ENCODE measurements around the gene GNAQ. TPM values are rescaled to one million over a fixed set of nuclear protein-coding genes. Genes with fewer than 3 reads are reported as not detected.

GNAQ gene
- polyA plus RNA-seq, 3 donors, result 8.3 to 51.0 (median 9.6) TPM

- Mint-ChIP-seq H3K27me3 (ENCODE audit: low read depth in 3 of 3) (no peaks in the 10 kb centered on the region), H3K27ac (peak overlapping the region in 1 of 7 donors; percentile 23), H3K36me3 (peaks cover 35 to 47% of the 10 kb centered on the region in 2 donors), H3K4me3 (no peak overlapping the region), H3K9me3 (no peaks in the 10 kb centered on the region), H3K4me1 (peaks cover 35% of the 10 kb centered on the region)
- Histone ChIP-seq H3K79me2 (ENCODE audit: insufficient read depth, low read length) (peaks cover 68% of the 10 kb centered on the region), H3K4me2 (replicated peaks; ENCODE audit: extremely low read depth, low read length, poor library complexity, severe bottlenecking) (no peak overlapping the region), H4K20me1 (ENCODE audit: insufficient read depth, low read length) (peaks cover 88% of the 10 kb centered on the region), H3K4me3 (replicated peaks in 1 of 3; ENCODE audit: low read depth in 2 of 3, low read length in 3 of 3) (no peak overlapping the region), H3K4me1 (ENCODE audit: control insufficient read depth in 1 of 2, insufficient read depth in 2 of 2, low read length in 2 of 2) (peaks cover 13 to 23% of the 10 kb centered on the region in 2 donors), H3K9me3 (replicated peaks in 1 of 2; ENCODE audit: control insufficient read depth in 1 of 2, insufficient read depth in 1 of 2, low read length in 2 of 2) (no peaks in the 10 kb centered on the region), H3K36me3 (replicated peaks in 1 of 2; ENCODE audit: control insufficient read depth in 1 of 2, insufficient read depth in 2 of 2, low read length in 2 of 2) (peaks cover 12 to 50% of the 10 kb centered on the region in 2 donors), H2AFZ (ENCODE audit: insufficient read depth, low read depth, low read length, poor library complexity, severe bottlenecking) (no peak overlapping the region), H3K9ac (ENCODE audit: insufficient read depth, low read length, poor library complexity, severe bottlenecking) (no peak overlapping the region), H3K27ac (ENCODE audit: low read depth in 1 of 2, low read length in 2 of 2) (no peak overlapping the region), H3K27me3 (ENCODE audit: control insufficient read depth in 2 of 2, insufficient read depth in 2 of 2, low read length in 2 of 2) (no peaks in the 10 kb centered on the region)
- intact Hi-C loops (cut with micrococcal nuclease), result no loop called here
- 90% methylated on average over 2 of the region's 3 CpGs for WGBS (ENCODE audit: insufficient coverage)
- DNase-seq, result no peak
- TF ChIP-seq, protein P1, sequence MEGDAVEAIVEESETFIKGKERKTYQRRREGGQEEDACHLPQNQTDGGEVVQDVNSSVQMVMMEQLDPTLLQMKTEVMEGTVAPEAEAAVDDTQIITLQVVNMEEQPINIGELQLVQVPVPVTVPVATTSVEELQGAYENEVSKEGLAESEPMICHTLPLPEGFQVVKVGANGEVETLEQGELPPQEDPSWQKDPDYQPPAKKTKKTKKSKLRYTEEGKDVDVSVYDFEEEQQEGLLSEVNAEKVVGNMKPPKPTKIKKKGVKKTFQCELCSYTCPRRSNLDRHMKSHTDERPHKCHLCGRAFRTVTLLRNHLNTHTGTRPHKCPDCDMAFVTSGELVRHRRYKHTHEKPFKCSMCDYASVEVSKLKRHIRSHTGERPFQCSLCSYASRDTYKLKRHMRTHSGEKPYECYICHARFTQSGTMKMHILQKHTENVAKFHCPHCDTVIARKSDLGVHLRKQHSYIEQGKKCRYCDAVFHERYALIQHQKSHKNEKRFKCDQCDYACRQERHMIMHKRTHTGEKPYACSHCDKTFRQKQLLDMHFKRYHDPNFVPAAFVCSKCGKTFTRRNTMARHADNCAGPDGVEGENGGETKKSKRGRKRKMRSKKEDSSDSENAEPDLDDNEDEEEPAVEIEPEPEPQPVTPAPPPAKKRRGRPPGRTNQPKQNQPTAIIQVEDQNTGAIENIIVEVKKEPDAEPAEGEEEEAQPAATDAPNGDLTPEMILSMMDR (IDR thresholded peaks at IDR 0.05), result no peak
These were observed 229.5 kb downstream of the GNAQ start for GRCh38 chr9:77802064-77802463.

DNA sequence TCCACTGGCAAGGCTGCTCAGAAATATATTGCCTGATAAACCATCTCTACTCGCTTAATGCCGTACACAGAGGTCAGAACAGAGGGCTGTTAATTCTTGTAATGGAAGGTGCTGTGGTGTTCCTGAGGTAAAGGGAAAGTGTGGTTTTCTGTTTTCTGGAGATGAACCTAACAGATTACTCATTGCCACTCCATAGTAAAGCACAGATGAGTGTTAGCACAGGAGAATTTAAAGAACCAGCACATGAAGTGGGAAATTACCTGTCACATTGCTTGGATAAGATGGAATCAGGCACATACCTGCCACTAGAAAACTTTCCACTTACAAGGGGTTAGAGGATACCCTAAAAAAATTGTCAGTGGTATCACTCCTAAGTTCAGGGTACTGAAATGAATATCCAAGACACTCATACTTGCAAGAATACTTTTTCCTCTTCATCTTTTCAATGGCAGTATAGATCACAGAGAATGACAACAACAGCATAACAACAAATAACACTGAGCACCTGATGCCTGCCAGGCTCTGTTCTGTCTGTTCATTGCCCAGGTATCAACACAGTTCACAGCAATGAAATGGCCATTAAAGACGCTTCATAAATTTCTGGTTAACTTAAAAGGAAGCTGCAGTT is 230.6 kb downstream of the GNAQ start:
- Mint-ChIP-seq H3K9me3 (no peaks in the 10 kb centered on the region), H3K27ac (peak overlapping the region in 2 of 7 donors; percentile 10 to 31), H3K27me3 (ENCODE audit: low read depth in 3 of 3) (no peaks in the 10 kb centered on the region), H3K36me3 (peaks cover 33 to 48% of the 10 kb centered on the region in 2 donors), H3K4me3 (no peak overlapping the region), H3K4me1 (peaks cover 37% of the 10 kb centered on the region)
- no peak overlapping the region for H3K9ac ChIP-seq (ENCODE audit: insufficient read depth, low read length, poor library complexity, severe bottlenecking)
- H3K4me2 ChIP-seq (replicated peaks; ENCODE audit: extremely low read depth, low read length, poor library complexity, severe bottlenecking), result no peak overlapping the region
- H3K79me2 ChIP-seq (ENCODE audit: insufficient read depth, low read length), result peaks cover 67% of the 10 kb centered on the region
- peaks cover 12 to 54% of the 10 kb centered on the region in 2 donors for H3K36me3 ChIP-seq (replicated peaks in 1 of 2; ENCODE audit: control insufficient read depth in 1 of 2, insufficient read depth in 2 of 2, low read length in 2 of 2)
- H3K4me1 ChIP-seq (ENCODE audit: control insufficient read depth in 1 of 2, insufficient read depth in 2 of 2, low read length in 2 of 2), result peaks cover 15 to 24% of the 10 kb centered on the region in 2 donors
- no peaks in the 10 kb centered on the region for H3K27me3 ChIP-seq (ENCODE audit: control insufficient read depth in 2 of 2, insufficient read depth in 2 of 2, low read length in 2 of 2)
- H3K4me3 ChIP-seq (replicated peaks in 1 of 3; ENCODE audit: low read depth in 2 of 3, low read length in 3 of 3), result no peak overlapping the region
- no peak for DNase-seq
- TF ChIP-seq, protein P1 (IDR thresholded peaks at IDR 0.05), result no peak
- intact Hi-C loops (cut with micrococcal nuclease), result no loop called here
- 100% methylated on average over 3 of the region's 3 CpGs for WGBS (ENCODE audit: insufficient coverage)
- no peak overlapping the region for H3K27ac ChIP-seq (ENCODE audit: low read depth in 1 of 2, low read length in 2 of 2)
- H4K20me1 ChIP-seq (ENCODE audit: insufficient read depth, low read length), result peaks cover 88% of the 10 kb centered on the region
- no peaks in the 10 kb centered on the region for H3K9me3 ChIP-seq (replicated peaks in 1 of 2; ENCODE audit: control insufficient read depth in 1 of 2, insufficient read depth in 1 of 2, low read length in 2 of 2)
- H2AFZ ChIP-seq (ENCODE audit: insufficient read depth, low read depth, low read length, poor library complexity, severe bottlenecking), result no peak overlapping the region

Data from CD14-positive monocyte (primary cell).